ENCODE data around the gene POMGNT2. TPM values are rescaled to one million over a fixed set of nuclear protein-coding genes. Genes with fewer than 3 reads are reported as not detected.

The POMGNT2 gene
- polyA plus RNA-seq, 1 of the 3 experiments (the other 2 are of a cell fraction), result 20.6 TPM

DNA sequence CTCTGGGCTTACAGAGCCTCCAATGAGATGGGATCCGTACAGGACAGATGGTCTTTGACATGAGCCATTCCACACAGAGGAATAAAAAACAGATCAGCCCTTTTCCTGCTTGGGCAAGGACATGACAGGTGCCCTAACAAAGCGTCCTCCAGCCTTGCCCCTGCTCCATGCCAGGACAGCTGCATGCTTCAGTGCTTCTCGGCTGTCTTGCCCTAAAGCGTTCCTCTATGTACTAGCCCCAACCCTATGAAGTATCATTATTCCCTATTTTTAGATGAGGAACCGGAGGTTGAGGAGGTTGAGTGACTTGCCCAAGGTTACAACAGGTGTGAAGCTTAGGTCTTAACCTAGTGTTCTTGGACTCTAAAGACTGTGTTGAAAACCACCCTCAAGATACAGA lies 10.5 kb downstream of the POMGNT2 start:
- no peak overlapping the region for H3K9ac ChIP-seq
- H4K20me1 ChIP-seq (ENCODE audit: insufficient read depth), result no peaks in the 10 kb centered on the region
- 85% methylated on average over 5 of the region's 5 CpGs for WGBS (ENCODE audit: low lambda C conversion rate)
- no peaks in the 10 kb centered on the region for H3K9me2 ChIP-seq
- H3K4me3 ChIP-seq (ENCODE audit: low read depth in 2 of 2, low read length in 1 of 2), result no peak overlapping the region
- H3K4me2 ChIP-seq, result no peak overlapping the region
- H3K27ac ChIP-seq (ENCODE audit: low read depth in 2 of 2, low read length in 1 of 2), result no peak overlapping the region
- no peaks in the 10 kb centered on the region for H3K79me2 ChIP-seq (ENCODE audit: insufficient read depth)
- no peaks in the 10 kb centered on the region for H3K9me3 ChIP-seq
- no peaks in the 10 kb centered on the region for H3K27me3 ChIP-seq (ENCODE audit: insufficient read depth)
- H3K36me3 ChIP-seq (replicated peaks in 1 of 2; ENCODE audit: control insufficient read depth in 1 of 2, insufficient read depth in 2 of 2, low read length in 1 of 2), result no peaks in the 10 kb centered on the region
- peaks cover 0 to 20% of the 10 kb centered on the region in 2 experiments; a peak in 1 of 4 replicates for H3K4me1 ChIP-seq (ENCODE audit: control insufficient read depth in 1 of 2, insufficient read depth in 2 of 2, low read depth in 1 of 2, low read length in 1 of 2)
- POLR2A ChIA-PET, result no interaction called here
- no peak for DNase-seq
- H2AFZ ChIP-seq (ENCODE audit: low read depth), result no peak overlapping the region
- CTCF ChIA-PET, result no interaction called here
- H3F3A ChIP-seq (replicated peaks; ENCODE audit: insufficient read depth), result no peaks in the 10 kb centered on the region
- TF ChIP-seq RXRA (IDR thresholded peaks at IDR 0.05; ENCODE audit: borderline replicate concordance, low read depth), result no peak
- TF ChIP-seq, protein P1, sequence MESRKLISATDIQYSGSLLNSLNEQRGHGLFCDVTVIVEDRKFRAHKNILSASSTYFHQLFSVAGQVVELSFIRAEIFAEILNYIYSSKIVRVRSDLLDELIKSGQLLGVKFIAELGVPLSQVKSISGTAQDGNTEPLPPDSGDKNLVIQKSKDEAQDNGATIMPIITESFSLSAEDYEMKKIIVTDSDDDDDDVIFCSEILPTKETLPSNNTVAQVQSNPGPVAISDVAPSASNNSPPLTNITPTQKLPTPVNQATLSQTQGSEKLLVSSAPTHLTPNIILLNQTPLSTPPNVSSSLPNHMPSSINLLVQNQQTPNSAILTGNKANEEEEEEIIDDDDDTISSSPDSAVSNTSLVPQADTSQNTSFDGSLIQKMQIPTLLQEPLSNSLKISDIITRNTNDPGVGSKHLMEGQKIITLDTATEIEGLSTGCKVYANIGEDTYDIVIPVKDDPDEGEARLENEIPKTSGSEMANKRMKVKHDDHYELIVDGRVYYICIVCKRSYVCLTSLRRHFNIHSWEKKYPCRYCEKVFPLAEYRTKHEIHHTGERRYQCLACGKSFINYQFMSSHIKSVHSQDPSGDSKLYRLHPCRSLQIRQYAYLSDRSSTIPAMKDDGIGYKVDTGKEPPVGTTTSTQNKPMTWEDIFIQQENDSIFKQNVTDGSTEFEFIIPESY (IDR thresholded peaks at IDR 0.05; ENCODE audit: borderline replicate concordance, low read depth), result no peak
- TF ChIP-seq JUND (IDR thresholded peaks at IDR 0.05), result no peak
- TF ChIP-seq TEAD4 (IDR thresholded peaks at IDR 0.05; ENCODE audit: borderline replicate concordance, insufficient read depth), result no peak
- TF ChIP-seq FOXM1 (IDR thresholded peaks at IDR 0.05; ENCODE audit: low read depth), result no peak
- TF ChIP-seq EP300 (IDR thresholded peaks at IDR 0.05; ENCODE audit: borderline replicate concordance in 1 of 2, low read depth in 1 of 2, low read length in 1 of 2), result no peak

DNA sequence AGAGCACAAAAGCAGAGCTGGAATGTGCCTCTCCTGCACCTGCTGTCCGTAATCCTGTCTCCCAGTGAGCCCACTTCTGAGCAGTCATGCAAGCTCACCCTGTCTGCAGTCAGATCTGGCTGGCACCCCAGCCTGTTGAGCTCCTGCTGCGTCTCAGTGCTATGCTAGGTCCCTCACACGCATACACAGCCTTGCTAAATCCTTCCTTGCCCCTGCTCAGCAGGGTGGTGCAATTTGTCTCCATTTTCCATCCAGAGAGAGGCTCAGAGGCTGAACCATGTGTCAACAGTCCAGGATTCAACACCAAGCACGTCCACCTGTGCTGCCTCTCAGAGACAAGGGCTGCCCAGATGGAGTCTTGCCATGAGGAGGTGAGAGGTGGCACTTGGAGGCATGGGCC lies 11.0 kb downstream of the POMGNT2 start:
- H2AFZ ChIP-seq (ENCODE audit: low read depth), result no peak overlapping the region
- H3K36me3 ChIP-seq (replicated peaks in 1 of 2; ENCODE audit: control insufficient read depth in 1 of 2, insufficient read depth in 2 of 2, low read length in 1 of 2), result no peaks in the 10 kb centered on the region
- no peaks in the 10 kb centered on the region for H3K79me2 ChIP-seq (ENCODE audit: insufficient read depth)
- H3K9me3 ChIP-seq, result no peaks in the 10 kb centered on the region
- no peak overlapping the region for H3K9ac ChIP-seq
- H3K27me3 ChIP-seq (ENCODE audit: insufficient read depth), result no peaks in the 10 kb centered on the region
- DNase-seq, result no peak
- no peak overlapping the region for H3K4me2 ChIP-seq
- no peak overlapping the region for H3K27ac ChIP-seq (ENCODE audit: low read depth in 2 of 2, low read length in 1 of 2)
- no peaks in the 10 kb centered on the region for H3K9me2 ChIP-seq
- TF ChIP-seq TAF1 (IDR thresholded peaks at IDR 0.05; ENCODE audit: borderline replicate concordance, low read depth, low read length), result no peak
- no peak overlapping the region for H3K4me3 ChIP-seq (ENCODE audit: low read depth in 2 of 2, low read length in 1 of 2)
- CTCF ChIA-PET, result no interaction called here
- H3K4me1 ChIP-seq (ENCODE audit: control insufficient read depth in 1 of 2, insufficient read depth in 2 of 2, low read depth in 1 of 2, low read length in 1 of 2), result peaks cover 0 to 20% of the 10 kb centered on the region in 2 experiments; a peak in 1 of 4 replicates
- H4K20me1 ChIP-seq (ENCODE audit: insufficient read depth), result no peaks in the 10 kb centered on the region
- no peaks in the 10 kb centered on the region for H3F3A ChIP-seq (replicated peaks; ENCODE audit: insufficient read depth)
- POLR2A ChIA-PET, result no interaction called here
- 67% methylated on average over 3 of the region's 4 CpGs for WGBS (ENCODE audit: low lambda C conversion rate)

DNA sequence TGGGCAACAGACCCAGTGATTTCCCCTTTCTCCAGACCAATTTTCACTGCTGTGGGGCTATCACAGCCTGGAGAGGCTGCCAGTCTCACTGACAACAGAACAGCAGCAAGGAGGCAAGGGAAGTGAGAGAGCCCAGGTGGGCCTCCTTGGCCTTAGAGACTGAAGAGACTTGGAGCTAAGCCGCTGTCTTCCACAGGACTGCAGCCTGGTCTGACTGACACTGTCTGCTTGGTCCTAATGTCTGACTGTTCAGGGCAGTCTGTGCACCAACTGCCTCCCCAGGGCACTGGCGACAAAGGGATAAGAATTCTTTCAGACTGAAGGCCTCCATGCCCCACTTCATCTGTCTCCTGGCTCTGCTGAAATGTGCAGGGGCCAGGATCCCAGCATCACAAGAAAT lies 11.5 kb downstream of the POMGNT2 start:
- no peak overlapping the region for H3K9ac ChIP-seq
- H3K4me1 ChIP-seq (ENCODE audit: control insufficient read depth in 1 of 2, insufficient read depth in 2 of 2, low read depth in 1 of 2, low read length in 1 of 2), result peaks cover 0 to 19% of the 10 kb centered on the region in 2 experiments; a peak in 1 of 4 replicates
- CTCF ChIA-PET, result no interaction called here
- H4K20me1 ChIP-seq (ENCODE audit: insufficient read depth), result no peaks in the 10 kb centered on the region
- no peaks in the 10 kb centered on the region for H3K9me2 ChIP-seq
- H3K4me3 ChIP-seq (ENCODE audit: low read depth in 2 of 2, low read length in 1 of 2), result no peak overlapping the region
- no peaks in the 10 kb centered on the region for H3K9me3 ChIP-seq
- H3K79me2 ChIP-seq (ENCODE audit: insufficient read depth), result no peaks in the 10 kb centered on the region
- no peak for DNase-seq
- no peak overlapping the region for H3K27ac ChIP-seq (ENCODE audit: low read depth in 2 of 2, low read length in 1 of 2)
- no peaks in the 10 kb centered on the region for H3F3A ChIP-seq (replicated peaks; ENCODE audit: insufficient read depth)
- 89% methylated on average over 1 of the region's 2 CpGs for WGBS (ENCODE audit: low lambda C conversion rate)
- H3K4me2 ChIP-seq, result no peak overlapping the region
- no peak overlapping the region for H2AFZ ChIP-seq (ENCODE audit: low read depth)
- no peaks in the 10 kb centered on the region for H3K27me3 ChIP-seq (ENCODE audit: insufficient read depth)
- POLR2A ChIA-PET, result no interaction called here
- no peaks in the 10 kb centered on the region for H3K36me3 ChIP-seq (replicated peaks in 1 of 2; ENCODE audit: control insufficient read depth in 1 of 2, insufficient read depth in 2 of 2, low read length in 1 of 2)
- TF ChIP-seq GATA2 (CRISPR knock-in tag; IDR thresholded peaks at IDR 0.05) (no peak), FOSL2 (IDR thresholded peaks at IDR 0.05; ENCODE audit: borderline replicate concordance, low read depth) (no peak), SMC3 (IDR thresholded peaks at IDR 0.05; ENCODE audit: low read depth, low read length) (no peak), EZH2phosphoT487 (IDR thresholded peaks at IDR 0.05; ENCODE audit: borderline replicate concordance, low read depth) (no peak), FOXM1 (IDR thresholded peaks at IDR 0.05; ENCODE audit: low read depth) (no peak), EP300 (IDR thresholded peaks at IDR 0.05; ENCODE audit: borderline replicate concordance in 1 of 2, low read depth in 1 of 2, low read length in 1 of 2) (no peak), MEF2A (IDR thresholded peaks at IDR 0.05; ENCODE audit: borderline replicate concordance, low read depth) (no peak)
- TF ChIP-seq, protein P2, sequence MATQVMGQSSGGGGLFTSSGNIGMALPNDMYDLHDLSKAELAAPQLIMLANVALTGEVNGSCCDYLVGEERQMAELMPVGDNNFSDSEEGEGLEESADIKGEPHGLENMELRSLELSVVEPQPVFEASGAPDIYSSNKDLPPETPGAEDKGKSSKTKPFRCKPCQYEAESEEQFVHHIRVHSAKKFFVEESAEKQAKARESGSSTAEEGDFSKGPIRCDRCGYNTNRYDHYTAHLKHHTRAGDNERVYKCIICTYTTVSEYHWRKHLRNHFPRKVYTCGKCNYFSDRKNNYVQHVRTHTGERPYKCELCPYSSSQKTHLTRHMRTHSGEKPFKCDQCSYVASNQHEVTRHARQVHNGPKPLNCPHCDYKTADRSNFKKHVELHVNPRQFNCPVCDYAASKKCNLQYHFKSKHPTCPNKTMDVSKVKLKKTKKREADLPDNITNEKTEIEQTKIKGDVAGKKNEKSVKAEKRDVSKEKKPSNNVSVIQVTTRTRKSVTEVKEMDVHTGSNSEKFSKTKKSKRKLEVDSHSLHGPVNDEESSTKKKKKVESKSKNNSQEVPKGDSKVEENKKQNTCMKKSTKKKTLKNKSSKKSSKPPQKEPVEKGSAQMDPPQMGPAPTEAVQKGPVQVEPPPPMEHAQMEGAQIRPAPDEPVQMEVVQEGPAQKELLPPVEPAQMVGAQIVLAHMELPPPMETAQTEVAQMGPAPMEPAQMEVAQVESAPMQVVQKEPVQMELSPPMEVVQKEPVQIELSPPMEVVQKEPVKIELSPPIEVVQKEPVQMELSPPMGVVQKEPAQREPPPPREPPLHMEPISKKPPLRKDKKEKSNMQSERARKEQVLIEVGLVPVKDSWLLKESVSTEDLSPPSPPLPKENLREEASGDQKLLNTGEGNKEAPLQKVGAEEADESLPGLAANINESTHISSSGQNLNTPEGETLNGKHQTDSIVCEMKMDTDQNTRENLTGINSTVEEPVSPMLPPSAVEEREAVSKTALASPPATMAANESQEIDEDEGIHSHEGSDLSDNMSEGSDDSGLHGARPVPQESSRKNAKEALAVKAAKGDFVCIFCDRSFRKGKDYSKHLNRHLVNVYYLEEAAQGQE (IDR thresholded peaks at IDR 0.05; ENCODE audit: low read depth, low read length), result no peak
- TF ChIP-seq, protein P3, sequence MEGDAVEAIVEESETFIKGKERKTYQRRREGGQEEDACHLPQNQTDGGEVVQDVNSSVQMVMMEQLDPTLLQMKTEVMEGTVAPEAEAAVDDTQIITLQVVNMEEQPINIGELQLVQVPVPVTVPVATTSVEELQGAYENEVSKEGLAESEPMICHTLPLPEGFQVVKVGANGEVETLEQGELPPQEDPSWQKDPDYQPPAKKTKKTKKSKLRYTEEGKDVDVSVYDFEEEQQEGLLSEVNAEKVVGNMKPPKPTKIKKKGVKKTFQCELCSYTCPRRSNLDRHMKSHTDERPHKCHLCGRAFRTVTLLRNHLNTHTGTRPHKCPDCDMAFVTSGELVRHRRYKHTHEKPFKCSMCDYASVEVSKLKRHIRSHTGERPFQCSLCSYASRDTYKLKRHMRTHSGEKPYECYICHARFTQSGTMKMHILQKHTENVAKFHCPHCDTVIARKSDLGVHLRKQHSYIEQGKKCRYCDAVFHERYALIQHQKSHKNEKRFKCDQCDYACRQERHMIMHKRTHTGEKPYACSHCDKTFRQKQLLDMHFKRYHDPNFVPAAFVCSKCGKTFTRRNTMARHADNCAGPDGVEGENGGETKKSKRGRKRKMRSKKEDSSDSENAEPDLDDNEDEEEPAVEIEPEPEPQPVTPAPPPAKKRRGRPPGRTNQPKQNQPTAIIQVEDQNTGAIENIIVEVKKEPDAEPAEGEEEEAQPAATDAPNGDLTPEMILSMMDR (IDR thresholded peaks at IDR 0.05), result no peak
